ENCODE data around the gene ING5. TPM values are rescaled to one million over a fixed set of nuclear protein-coding genes. Genes with fewer than 3 reads are reported as not detected.
"Not testable (repeated sequence)": the region's sequence is repeated elsewhere in the genome, so short reads cannot be mapped to it uniquely, and the experiment has no call there.

Gene ING5
- total RNA-seq, 2 donors from 2014 or later, result 21.9 to 32.7 TPM

- Histone ChIP-seq H3K27ac (no peak overlapping the region), H3K9me3 (no peaks in the 10 kb centered on the region), H3K27me3 (no peaks in the 10 kb centered on the region), H3K4me1 (peaks cover 0 to 10% of the 10 kb centered on the region in 2 donors), H3K4me3 (no peak overlapping the region), H3K36me3 (peaks cover 56% of the 10 kb centered on the region)
- TF ChIP-seq CTCF (IDR thresholded peaks at IDR 0.05), result no peak
- DNase-seq (ENCODE audit: low spot score), result no peak
These were observed 41.1 kb upstream of the ING5 start for GRCh38 chr2:241660593-241661213.

GRCh38 chr2:241662731-241663130 lies 39.1 kb upstream of the ING5 start:
- not testable (repeated sequence) for H3K4me3 ChIP-seq; H3K4me1 ChIP-seq; H3K27me3 ChIP-seq; H3K9me3 ChIP-seq; H3K27ac ChIP-seq; DNase-seq (ENCODE audit: low spot score)
- H3K36me3 ChIP-seq, result peaks cover 61% of the 10 kb centered on the region

GRCh38 chr2:241665731-241666440 lies 36.0 kb upstream of the ING5 start:
- Histone ChIP-seq H3K9me3 (no peaks in the 10 kb centered on the region), H3K36me3 (peaks cover 60% of the 10 kb centered on the region), H3K27ac (no peak overlapping the region), H3K4me1 (no peaks in the 10 kb centered on the region), H3K4me3 (no peak overlapping the region), H3K27me3 (no peaks in the 10 kb centered on the region)
- no peak for TF ChIP-seq CTCF (IDR thresholded peaks at IDR 0.05)
- no peak for DNase-seq (ENCODE audit: low spot score)

- TF ChIP-seq CTCF (IDR thresholded peaks at IDR 0.05), result no peak
- H3K36me3 ChIP-seq, result peaks cover 60% of the 10 kb centered on the region
- H3K4me3 ChIP-seq, result no peak overlapping the region
- no peaks in the 10 kb centered on the region for H3K9me3 ChIP-seq
- H3K4me1 ChIP-seq, result no peaks in the 10 kb centered on the region
- no peak overlapping the region for H3K27ac ChIP-seq
- DNase-seq (ENCODE audit: low spot score), result no peak
- H3K27me3 ChIP-seq, result no peaks in the 10 kb centered on the region
These were observed 35.0 kb upstream of the ING5 start for GRCh38 chr2:241666627-241667400.

GRCh38 chr2:241668354-241668753 lies 33.5 kb upstream of the ING5 start:
- no peak for TF ChIP-seq CTCF (IDR thresholded peaks at IDR 0.05)
- Histone ChIP-seq H3K36me3 (peaks cover 66% of the 10 kb centered on the region), H3K27ac (no peak overlapping the region), H3K4me3 (no peak overlapping the region), H3K4me1 (no peaks in the 10 kb centered on the region), H3K9me3 (no peaks in the 10 kb centered on the region), H3K27me3 (no peaks in the 10 kb centered on the region)
- no peak for DNase-seq (ENCODE audit: low spot score)

- Histone ChIP-seq H3K9me3 (no peaks in the 10 kb centered on the region), H3K4me3 (no peak overlapping the region), H3K27me3 (no peaks in the 10 kb centered on the region), H3K4me1 (no peaks in the 10 kb centered on the region), H3K36me3 (peaks cover 66% of the 10 kb centered on the region), H3K27ac (no peak overlapping the region)
- no peak for TF ChIP-seq CTCF (IDR thresholded peaks at IDR 0.05)
- DNase-seq (ENCODE audit: low spot score), result no peak
These were observed 33.0 kb upstream of the ING5 start for GRCh38 chr2:241668839-241669238.
